Loucy (cell line): ENCODE data around the gene PLA2G4E.

Experiments
- H2AFZ ChIP-seq: fragments of 200-600 bp; sonication (generic); 2 replicates; pipeline ENCODE4 v1.6.0; 2016; ENCODE audit warnings: antibody characterized with exemption, mild to moderate bottlenecking, low read length, moderate library complexity
- H3F3A ChIP-seq: fragments of 200-600 bp; 2 replicates; pipeline ENCODE4 v1.6.0; 2016; ENCODE audit warnings: antibody characterized with exemption, low read depth, mild to moderate bottlenecking
- H3K27me3 ChIP-seq: fragments of 200-600 bp; sonication (generic); 2 replicates; pipeline ENCODE4 v1.6.1; 2014; ENCODE audit warnings: low read length, mild to moderate bottlenecking; ENCODE audit not compliant: insufficient read depth, poor library complexity, severe bottlenecking
- H3K36me3 ChIP-seq: fragments of 200-600 bp; sonication (generic); 2 replicates; pipeline ENCODE4 v1.6.1; 2016; ENCODE audit warnings: low read length; ENCODE audit not compliant: insufficient read depth
- H3K4me1 ChIP-seq: fragments of 200-600 bp; sonication (generic); 2 replicates; pipeline ENCODE4 v1.5.1; 2014; ENCODE audit warnings: low read length, mild to moderate bottlenecking; ENCODE audit not compliant: insufficient read depth, poor library complexity, severe bottlenecking
- H3K4me2 ChIP-seq: fragments of 200-600 bp; sonication (generic); 2 replicates; pipeline ENCODE4 v1.6.0; 2014; ENCODE audit warnings: antibody characterized with exemption, low read length, low read depth, mild to moderate bottlenecking; ENCODE audit not compliant: poor library complexity, severe bottlenecking
- H3K4me3 ChIP-seq: fragments of 200-600 bp; sonication (generic); 2 replicates; pipeline ENCODE4 v1.5.1; 2014; ENCODE audit warnings: low read length, mild to moderate bottlenecking, mixed read lengths; ENCODE audit not compliant: poor library complexity, severe bottlenecking
- H3K79me2 ChIP-seq: fragments of 200-600 bp; sonication (generic); 2 replicates; pipeline ENCODE4 v1.6.1; 2014; ENCODE audit warnings: low read length; ENCODE audit not compliant: insufficient read depth
- H3K9ac ChIP-seq: fragments of 200-600 bp; sonication (generic); 2 replicates; pipeline ENCODE4 v1.6.0; 2014; ENCODE audit warnings: mild to moderate bottlenecking, low read depth, low read length, moderate library complexity; ENCODE audit not compliant: poor library complexity, severe bottlenecking
- H3K9me2 ChIP-seq: fragments of 200-600 bp; sonication (generic); replicated peaks from 2 replicates; pipeline ENCODE4 v1.6.1; 2016; ENCODE audit warnings: low read depth, low read length, mixed read lengths
- H3K9me3 ChIP-seq: fragments of 200-600 bp; sonication (generic); 2 replicates; pipeline ENCODE4 v1.6.1; 2014; ENCODE audit warnings: mild to moderate bottlenecking, antibody characterized with exemption, low read length, low read depth; ENCODE audit not compliant: insufficient read depth
- H4K20me1 ChIP-seq: fragments of 200-600 bp; sonication (generic); 2 replicates; pipeline ENCODE4 v1.6.0; 2014; ENCODE audit warnings: antibody characterized with exemption, low read length, mild to moderate bottlenecking; ENCODE audit not compliant: insufficient read depth, poor library complexity, severe bottlenecking
- EZH2phosphoT487 ChIP-seq: fragments of 200-600 bp; IDR thresholded peaks from 2 replicates; pipeline ENCODE4 v1.6.1; 2018; ENCODE audit warnings: antibody characterized with exemption, mild to moderate bottlenecking, moderate library complexity, borderline replicate concordance
- TF ChIP-seq, protein P1 (sequence below): fragments of 200-600 bp; sonication (generic); conservative IDR thresholded peaks from 2 replicates; pipeline ENCODE4 v1.5.1; 2014; ENCODE audit warnings: mild to moderate bottlenecking, antibody characterized with exemption, low read length

PLA2G4E gene, protein sequence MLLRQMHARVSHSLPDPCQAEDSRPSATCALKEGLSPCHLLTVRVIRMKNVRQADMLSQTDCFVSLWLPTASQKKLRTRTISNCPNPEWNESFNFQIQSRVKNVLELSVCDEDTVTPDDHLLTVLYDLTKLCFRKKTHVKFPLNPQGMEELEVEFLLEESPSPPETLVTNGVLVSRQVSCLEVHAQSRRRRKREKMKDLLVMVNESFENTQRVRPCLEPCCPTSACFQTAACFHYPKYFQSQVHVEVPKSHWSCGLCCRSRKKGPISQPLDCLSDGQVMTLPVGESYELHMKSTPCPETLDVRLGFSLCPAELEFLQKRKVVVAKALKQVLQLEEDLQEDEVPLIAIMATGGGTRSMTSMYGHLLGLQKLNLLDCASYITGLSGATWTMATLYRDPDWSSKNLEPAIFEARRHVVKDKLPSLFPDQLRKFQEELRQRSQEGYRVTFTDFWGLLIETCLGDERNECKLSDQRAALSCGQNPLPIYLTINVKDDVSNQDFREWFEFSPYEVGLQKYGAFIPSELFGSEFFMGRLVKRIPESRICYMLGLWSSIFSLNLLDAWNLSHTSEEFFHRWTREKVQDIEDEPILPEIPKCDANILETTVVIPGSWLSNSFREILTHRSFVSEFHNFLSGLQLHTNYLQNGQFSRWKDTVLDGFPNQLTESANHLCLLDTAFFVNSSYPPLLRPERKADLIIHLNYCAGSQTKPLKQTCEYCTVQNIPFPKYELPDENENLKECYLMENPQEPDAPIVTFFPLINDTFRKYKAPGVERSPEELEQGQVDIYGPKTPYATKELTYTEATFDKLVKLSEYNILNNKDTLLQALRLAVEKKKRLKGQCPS

DNA sequence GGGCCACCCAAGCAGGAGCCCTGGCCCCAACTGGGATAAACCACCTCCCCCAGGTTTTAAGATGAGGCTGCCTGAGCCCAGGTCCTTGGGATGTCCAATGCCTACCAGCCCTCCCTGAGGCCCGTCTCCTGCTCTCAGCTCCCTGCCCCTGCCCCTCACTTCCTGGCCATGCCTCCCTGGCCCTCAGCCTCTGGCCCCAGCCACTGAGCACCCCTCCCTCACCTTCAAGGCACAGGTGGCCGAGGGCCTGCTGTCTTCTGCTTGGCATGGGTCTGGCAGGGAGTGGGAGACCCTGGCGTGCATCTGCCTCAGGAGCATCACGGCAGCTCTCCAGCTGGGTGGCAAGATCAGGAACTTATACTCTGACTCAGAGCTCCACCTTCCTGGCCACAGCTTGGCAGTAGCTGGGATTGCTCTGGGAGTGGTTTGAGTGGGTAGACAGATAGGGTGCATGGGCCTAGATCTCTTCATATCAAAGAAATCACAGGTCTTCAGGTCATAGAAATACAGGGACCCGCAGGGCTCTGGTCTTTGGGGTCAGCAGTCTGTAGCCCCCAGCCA, at the start of gene PLA2G4E:
TSS of gene PLA2G4E (minus strand) at position 330 of the 561 bp plus-strand sequence. CDS start at position 318, 12 bp downstream.
- Histone ChIP-seq H3K4me2 (no peak within 1 kb of the TSS), H3K4me1 (no peaks in the 10 kb centered on the region), H2AFZ (no peak within 1 kb of the TSS), H3K9me3 (peaks cover 4% of the 10 kb centered on the region; the same call in 1 of the 2 replicates), H3K9ac (no peak within 1 kb of the TSS), H3K36me3 (no peaks in the 10 kb centered on the region), H3K4me3 (no peak within 1 kb of the TSS), H3F3A (no peaks in the 10 kb centered on the region), H4K20me1 (no peaks in the 10 kb centered on the region), H3K27me3 (no peaks in the 10 kb centered on the region), H3K9me2 (no peaks in the 10 kb centered on the region), H3K79me2 (no peaks in the 10 kb centered on the region)
- TF ChIP-seq, protein P1, sequence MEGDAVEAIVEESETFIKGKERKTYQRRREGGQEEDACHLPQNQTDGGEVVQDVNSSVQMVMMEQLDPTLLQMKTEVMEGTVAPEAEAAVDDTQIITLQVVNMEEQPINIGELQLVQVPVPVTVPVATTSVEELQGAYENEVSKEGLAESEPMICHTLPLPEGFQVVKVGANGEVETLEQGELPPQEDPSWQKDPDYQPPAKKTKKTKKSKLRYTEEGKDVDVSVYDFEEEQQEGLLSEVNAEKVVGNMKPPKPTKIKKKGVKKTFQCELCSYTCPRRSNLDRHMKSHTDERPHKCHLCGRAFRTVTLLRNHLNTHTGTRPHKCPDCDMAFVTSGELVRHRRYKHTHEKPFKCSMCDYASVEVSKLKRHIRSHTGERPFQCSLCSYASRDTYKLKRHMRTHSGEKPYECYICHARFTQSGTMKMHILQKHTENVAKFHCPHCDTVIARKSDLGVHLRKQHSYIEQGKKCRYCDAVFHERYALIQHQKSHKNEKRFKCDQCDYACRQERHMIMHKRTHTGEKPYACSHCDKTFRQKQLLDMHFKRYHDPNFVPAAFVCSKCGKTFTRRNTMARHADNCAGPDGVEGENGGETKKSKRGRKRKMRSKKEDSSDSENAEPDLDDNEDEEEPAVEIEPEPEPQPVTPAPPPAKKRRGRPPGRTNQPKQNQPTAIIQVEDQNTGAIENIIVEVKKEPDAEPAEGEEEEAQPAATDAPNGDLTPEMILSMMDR: no peak
- TF ChIP-seq EZH2phosphoT487: no peak

DNA sequence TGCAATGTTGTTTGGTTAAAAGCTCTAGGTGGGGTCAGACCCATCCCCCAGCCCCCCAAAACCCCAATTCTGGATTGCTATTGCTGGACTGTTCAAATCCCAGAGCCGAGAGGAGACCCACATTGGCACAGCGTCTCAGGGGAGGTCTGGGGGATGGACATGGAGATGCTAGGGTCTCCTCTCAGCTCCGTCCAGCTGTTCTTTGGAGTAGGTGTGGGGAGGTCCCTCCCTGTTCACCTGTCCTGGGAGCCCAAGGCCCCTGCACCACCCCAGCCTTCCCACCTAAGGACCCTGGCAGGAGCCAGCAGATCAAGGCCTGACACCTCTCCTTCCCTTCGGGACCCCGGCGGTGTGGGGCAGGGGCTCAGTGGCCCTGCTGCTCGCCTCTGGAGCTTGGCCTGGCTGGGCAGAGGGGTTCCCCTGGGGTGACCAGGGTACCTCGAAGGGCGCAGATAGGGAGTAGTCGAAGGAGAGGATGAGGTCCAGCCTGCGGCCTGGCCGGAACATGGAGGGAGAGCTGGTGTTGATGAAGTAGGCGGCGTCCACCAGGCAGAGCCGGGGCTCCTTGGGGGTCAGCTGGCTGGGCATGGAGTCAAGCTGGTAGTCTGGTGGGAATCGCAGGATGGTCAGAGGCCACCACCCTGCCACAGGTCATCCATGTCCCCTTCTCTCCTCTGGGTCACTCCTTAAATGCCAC, 49.6 kb upstream of the PLA2G4E start:
- Histone ChIP-seq H3K9ac (no peak overlapping the region), H3K27me3 (no peaks in the 10 kb centered on the region), H3K4me3 (no peak overlapping the region), H3K4me1 (peaks cover 10% of the 10 kb centered on the region), H3K4me2 (no peak overlapping the region), H3F3A (no peaks in the 10 kb centered on the region), H2AFZ (no peak overlapping the region), H3K79me2 (no peaks in the 10 kb centered on the region), H3K36me3 (no peaks in the 10 kb centered on the region), H3K9me3 (no peaks in the 10 kb centered on the region), H3K9me2 (no peaks in the 10 kb centered on the region), H4K20me1 (no peaks in the 10 kb centered on the region)
- no peak for TF ChIP-seq EZH2phosphoT487
- TF ChIP-seq, protein P1: no peak

DNA sequence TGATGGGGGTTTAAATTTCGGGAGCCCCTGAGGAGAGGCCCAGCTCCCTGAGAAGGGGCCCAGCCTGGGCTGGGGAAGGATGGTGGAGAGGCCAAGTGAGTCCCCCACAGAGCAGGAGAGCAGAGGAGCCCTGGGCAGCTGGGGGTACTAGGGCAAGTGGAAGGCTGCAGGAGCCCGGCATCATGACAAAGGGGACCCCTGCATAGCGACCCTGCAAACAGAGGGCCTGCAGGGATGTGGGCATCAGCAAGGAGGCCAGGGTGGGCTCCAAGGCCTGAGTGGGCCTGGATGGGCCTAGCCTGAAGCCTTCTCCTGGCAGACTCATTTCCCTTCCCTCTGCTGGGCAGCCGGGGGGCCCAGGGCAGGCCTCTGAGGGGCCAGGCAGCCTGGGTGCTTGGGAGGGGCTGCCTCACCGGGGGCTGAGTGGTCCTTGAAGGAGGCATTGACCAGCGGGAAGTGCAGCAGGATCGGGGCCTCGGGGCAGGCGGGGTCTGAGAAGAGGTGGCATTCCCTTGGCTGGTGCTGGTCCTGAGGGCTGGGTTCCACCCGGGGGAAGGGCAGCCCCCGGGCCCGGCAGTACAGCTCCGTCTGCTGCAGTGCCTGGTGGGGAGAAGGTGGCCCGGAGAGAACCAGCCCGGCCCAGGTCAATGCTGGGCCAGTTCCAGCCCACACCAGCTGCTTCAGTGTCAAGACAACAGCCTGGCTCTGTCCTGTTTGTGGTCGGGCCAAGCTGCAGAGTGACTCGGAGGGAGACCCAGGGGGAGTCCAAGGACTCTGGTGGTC, 48.8 kb upstream of the PLA2G4E start:
- Histone ChIP-seq H3K27me3 (no peaks in the 10 kb centered on the region), H3K79me2 (no peaks in the 10 kb centered on the region), H3K4me1 (peaks cover 16% of the 10 kb centered on the region), H2AFZ (no peak overlapping the region), H3F3A (no peaks in the 10 kb centered on the region), H4K20me1 (no peaks in the 10 kb centered on the region), H3K9me2 (no peaks in the 10 kb centered on the region), H3K9ac (no peak overlapping the region), H3K4me2 (no peak overlapping the region), H3K36me3 (no peaks in the 10 kb centered on the region), H3K4me3 (no peak overlapping the region), H3K9me3 (no peaks in the 10 kb centered on the region)
- TF ChIP-seq, protein P1: no peak
- TF ChIP-seq EZH2phosphoT487: no peak
